RWPE1 (cell line): ENCODE data around the gene NOD2.

Experiments
- CTCF ChIA-PET: fragments of 350-600 bp; sonication (Branson Sonifier 250); formaldehyde crosslinking; extraction: SDS; loops from one replicate; lab custom pipeline; 2021; lab: Yijun Ruan, JAX
- POLR2A ChIA-PET: fragments of 400-600 bp; formaldehyde crosslinking; extraction: SDS; loops from one replicate; lab custom pipeline; 2020; ENCODE audit warnings: antibody characterized with exemption; ENCODE audit not compliant: low non-redundant PET; lab: Yijun Ruan, JAX
- DNase-seq: peaks from one replicate; pipeline ENCODE4 v3.0.0; 2012; ENCODE audit warnings: low spot score
- H3K27ac ChIP-seq: fragments of 450-650 bp; 2 replicates; pipeline ENCODE4 v1.5.1; 2017
- TF ChIP-seq, protein P1 (sequence below): fragments of 450-650 bp; conservative IDR thresholded peaks from 2 replicates; pipeline ENCODE4 v1.5.1; 2017; ENCODE audit warnings: low read depth, mild to moderate bottlenecking

NOD2 gene

GRCh38 chr16:50709980-50710379, 16.6 kb downstream of the NOD2 start:
- no peak for DNase-seq
- CTCF ChIA-PET, result no interaction called here
- POLR2A ChIA-PET, result no interaction called here
- TF ChIP-seq, protein P1, sequence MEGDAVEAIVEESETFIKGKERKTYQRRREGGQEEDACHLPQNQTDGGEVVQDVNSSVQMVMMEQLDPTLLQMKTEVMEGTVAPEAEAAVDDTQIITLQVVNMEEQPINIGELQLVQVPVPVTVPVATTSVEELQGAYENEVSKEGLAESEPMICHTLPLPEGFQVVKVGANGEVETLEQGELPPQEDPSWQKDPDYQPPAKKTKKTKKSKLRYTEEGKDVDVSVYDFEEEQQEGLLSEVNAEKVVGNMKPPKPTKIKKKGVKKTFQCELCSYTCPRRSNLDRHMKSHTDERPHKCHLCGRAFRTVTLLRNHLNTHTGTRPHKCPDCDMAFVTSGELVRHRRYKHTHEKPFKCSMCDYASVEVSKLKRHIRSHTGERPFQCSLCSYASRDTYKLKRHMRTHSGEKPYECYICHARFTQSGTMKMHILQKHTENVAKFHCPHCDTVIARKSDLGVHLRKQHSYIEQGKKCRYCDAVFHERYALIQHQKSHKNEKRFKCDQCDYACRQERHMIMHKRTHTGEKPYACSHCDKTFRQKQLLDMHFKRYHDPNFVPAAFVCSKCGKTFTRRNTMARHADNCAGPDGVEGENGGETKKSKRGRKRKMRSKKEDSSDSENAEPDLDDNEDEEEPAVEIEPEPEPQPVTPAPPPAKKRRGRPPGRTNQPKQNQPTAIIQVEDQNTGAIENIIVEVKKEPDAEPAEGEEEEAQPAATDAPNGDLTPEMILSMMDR, result no peak
- H3K27ac ChIP-seq, result no peak overlapping the region

- POLR2A ChIA-PET, result no interaction called here
- no peak for DNase-seq
- TF ChIP-seq, protein P1, result no peak
- H3K27ac ChIP-seq, result no peak overlapping the region
- CTCF ChIA-PET, result no interaction called here
Observed at GRCh38 chr16:50711040-50711439, 17.6 kb downstream of the NOD2 start.

- CTCF ChIA-PET, result interaction anchor here (0.6 kb wide), 1 partner anchor 257 kb away, joined by 4 read pairs; no protein-coding TSS in a partner anchor
- DNase-seq, result no peak
- POLR2A ChIA-PET, result no interaction called here
- TF ChIP-seq, protein P1, result no peak
- no peak overlapping the region for H3K27ac ChIP-seq
Observed at GRCh38 chr16:50711862-50712559, 18.6 kb downstream of the NOD2 start.

DNA sequence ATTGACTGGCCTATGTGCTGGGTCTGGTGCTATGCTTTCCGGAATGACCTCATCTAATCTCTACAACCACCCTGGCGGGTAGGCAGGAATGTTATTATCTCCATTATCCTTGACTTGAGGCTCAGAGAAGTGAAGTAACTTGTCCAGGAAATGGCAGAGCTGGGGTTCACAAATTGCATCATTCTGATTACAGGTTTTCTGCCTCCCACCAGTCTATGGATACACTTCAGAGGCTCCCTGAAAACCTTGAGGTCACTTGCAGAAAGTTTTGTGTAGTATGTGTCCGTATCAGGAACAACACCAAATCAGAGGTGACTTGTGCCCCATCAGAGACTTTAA, 19.1 kb downstream of the NOD2 start:
- TF ChIP-seq, protein P1, result no peak

GRCh38 chr16:50712956-50713355, 19.6 kb downstream of the NOD2 start:
- DNase-seq, result no peak
- CTCF ChIA-PET, result interaction anchor here (0.6 kb wide), 1 partner anchor 338 kb away, joined by 5 read pairs; no protein-coding TSS in a partner anchor
- no peak overlapping the region for H3K27ac ChIP-seq
- TF ChIP-seq, protein P1, result no peak
- POLR2A ChIA-PET, result no interaction called here

More for the DNA sequence above, 19.1 kb downstream of the NOD2 start:
- H3K27ac ChIP-seq, result no peak overlapping the region
- ChIA-PET CTCF (interaction anchor here (0.6 kb wide), 1 partner anchor 257 kb away, joined by 4 read pairs; no protein-coding TSS in a partner anchor), POLR2A (no interaction called here)
- no peak for DNase-seq

- ChIA-PET POLR2A (no interaction called here), CTCF (no interaction called here)
- no peak for DNase-seq
- H3K27ac ChIP-seq, result no peak overlapping the region
- TF ChIP-seq, protein P1, result no peak
Observed at GRCh38 chr16:50717091-50717490, 23.7 kb downstream of the NOD2 start.
